Amniotic stem cell (primary cell): ENCODE data around the gene TMEM170A.
"Not testable (repeated sequence)": the region's sequence is repeated elsewhere in the genome, so short reads cannot be mapped to it uniquely, and the experiment has no call there.

Experiments used
- DNase-seq: peaks from one replicate; lab custom pipeline; 2025; lab: John Stamatoyannopoulos, UW

Gene TMEM170A

GRCh38 chr16:75464122-75464918 lies at the start of gene TMEM170A:
TSS of gene TMEM170A (minus strand) at chr16:75464689. CDS start at chr16:75464600, 89 bp downstream.
- DNase-seq, result peak; percentile 93

- DNase-seq, result no peak
Observed at GRCh38 chr16:75506574-75506973, 42.1 kb upstream of the TMEM170A start.

- no peak for DNase-seq
Observed at GRCh38 chr16:75506107-75506506, 41.6 kb upstream of the TMEM170A start.

- no peak for DNase-seq
Observed at GRCh38 chr16:75503801-75504200, 39.3 kb upstream of the TMEM170A start.

- no peak for DNase-seq
Observed at GRCh38 chr16:75502916-75503605, 38.6 kb upstream of the TMEM170A start.

- DNase-seq, result not testable (repeated sequence)
Observed at GRCh38 chr16:75501820-75502219, 37.3 kb upstream of the TMEM170A start.

GRCh38 chr16:75501359-75501758 lies 36.9 kb upstream of the TMEM170A start:
- no peak for DNase-seq

GRCh38 chr16:75498605-75499322 lies 34.3 kb upstream of the TMEM170A start:
- not testable (repeated sequence) for DNase-seq

GRCh38 chr16:75497558-75497957 lies 33.1 kb upstream of the TMEM170A start:
- no peak for DNase-seq

GRCh38 chr16:75495076-75495674 lies 30.7 kb upstream of the TMEM170A start, which contains the start of gene CHST6:
TSS of gene CHST6 (minus strand) at chr16:75495441. CDS start at chr16:75479828, 15,613 bp downstream.
- no peak for DNase-seq

- DNase-seq, result no peak
Observed at GRCh38 chr16:75494661-75495075, 30.2 kb upstream of the TMEM170A start.

GRCh38 chr16:75494184-75494583 lies 29.7 kb upstream of the TMEM170A start:
- no peak for DNase-seq

GRCh38 chr16:75491876-75492275 lies 27.4 kb upstream of the TMEM170A start:
- DNase-seq, result no peak

GRCh38 chr16:75488322-75488721 lies 23.8 kb upstream of the TMEM170A start:
- no peak for DNase-seq

GRCh38 chr16:75486676-75487313 lies 22.3 kb upstream of the TMEM170A start:
- DNase-seq, result no peak

GRCh38 chr16:75486014-75486675 lies 21.7 kb upstream of the TMEM170A start:
- DNase-seq, result no peak

- no peak for DNase-seq
Observed at GRCh38 chr16:75485230-75486013, 20.9 kb upstream of the TMEM170A start.

- DNase-seq, result no peak
Observed at GRCh38 chr16:75483222-75483621, 18.7 kb upstream of the TMEM170A start.

GRCh38 chr16:75482434-75483205 lies 18.1 kb upstream of the TMEM170A start:
- DNase-seq, result no peak
